GM06990 (cell line): ENCODE data around the gene RET.

Experiments used
- DNase-seq: peaks from one replicate; pipeline ENCODE4 v3.0.0-alpha.2; 2011; ENCODE audit not compliant: insufficient read length; ENCODE audit errors: extremely low read depth
- H3K27me3 ChIP-seq: replicated peaks from 2 replicates; pipeline ENCODE4 v1.6.0; 2011; ENCODE audit warnings: low read length; ENCODE audit not compliant: control insufficient read depth, insufficient read depth
- H3K36me3 ChIP-seq: 2 replicates; pipeline ENCODE4 v1.5.1; 2011; ENCODE audit warnings: low read length; ENCODE audit not compliant: control insufficient read depth, insufficient read depth
- H3K4me3 ChIP-seq: replicated peaks from 2 replicates; pipeline ENCODE4 v1.5.1; 2011; ENCODE audit warnings: low read depth, mild to moderate bottlenecking, control low read depth, low read length
- CTCF ChIP-seq: IDR thresholded peaks from 2 replicates; pipeline ENCODE4 v1.5.1; 2011; ENCODE audit warnings: low read length, control low read depth, mild to moderate bottlenecking, inconsistent platforms; ENCODE audit not compliant: insufficient read depth, poor library complexity, severe bottlenecking

Gene RET

DNA sequence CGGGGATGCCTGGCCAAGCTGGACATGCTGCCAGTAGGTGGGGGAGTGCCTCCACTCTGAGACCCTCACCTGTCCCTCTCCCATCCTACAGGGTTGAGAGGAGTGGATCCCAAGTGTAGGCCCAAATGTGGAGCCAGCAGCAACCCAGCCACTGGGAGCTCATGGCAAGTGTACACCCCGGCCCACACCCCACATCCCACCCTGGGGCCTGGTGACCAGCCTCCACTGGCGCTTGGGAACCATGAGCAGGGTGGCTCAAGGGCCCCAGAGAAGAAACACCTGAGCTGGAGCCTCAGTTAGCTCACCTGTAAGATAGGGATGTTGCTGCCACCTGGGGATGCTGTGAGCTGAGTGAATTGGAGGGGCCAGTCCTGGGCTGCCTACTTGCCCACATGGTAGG lies 10.4 kb upstream of the RET start:
- Histone ChIP-seq H3K4me3 (no peak overlapping the region), H3K36me3 (no peaks in the 10 kb centered on the region), H3K27me3 (no peaks in the 10 kb centered on the region; the same call in 1 of the 2 replicates)
- TF ChIP-seq CTCF = no peak
- no peak for DNase-seq

DNA sequence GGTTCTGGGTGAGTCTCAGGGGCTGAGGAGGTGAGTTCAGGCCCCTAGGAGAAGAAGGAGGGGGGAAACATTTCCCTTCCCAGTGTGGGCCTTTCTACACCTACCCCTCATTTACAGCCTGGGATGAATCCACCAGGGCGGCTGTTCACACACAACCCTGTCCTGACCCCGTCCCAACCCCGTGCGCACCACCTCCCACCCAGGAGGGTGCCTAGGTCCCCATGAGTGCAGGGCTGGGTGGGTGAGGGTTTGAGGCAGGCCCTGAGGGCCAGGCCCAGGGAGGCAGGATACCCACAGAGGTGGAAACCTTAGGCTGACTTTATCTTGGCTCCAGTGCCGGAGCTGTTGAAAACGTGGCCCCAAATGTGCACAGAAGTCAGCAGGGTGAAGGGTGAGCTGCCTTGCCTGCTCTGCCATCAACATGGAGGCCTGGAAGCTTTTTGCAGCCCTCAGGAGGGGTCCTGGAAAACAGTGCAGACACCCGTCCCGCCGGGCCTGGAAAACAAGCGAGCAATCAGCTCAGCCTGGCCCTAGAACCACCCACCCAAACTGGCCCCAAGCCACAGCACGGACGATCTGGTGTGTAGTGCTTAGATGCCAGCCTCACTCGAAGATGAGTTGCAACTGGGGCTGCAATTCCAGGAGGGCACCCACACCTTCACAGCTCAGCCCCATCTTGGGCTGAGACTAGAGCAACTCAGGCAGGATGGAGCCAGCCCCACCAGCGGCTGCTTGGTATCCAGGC lies 9.3 kb upstream of the RET start:
- H3K36me3 ChIP-seq = no peaks in the 10 kb centered on the region
- H3K4me3 ChIP-seq = no peak overlapping the region
- TF ChIP-seq CTCF = no peak
- no peak for DNase-seq
- H3K27me3 ChIP-seq = peaks cover 1% of the 10 kb centered on the region

GRCh38 chr10:43068136-43068395 lies 8.8 kb upstream of the RET start:
- TF ChIP-seq CTCF = no peak
- DNase-seq = no peak
- Histone ChIP-seq H3K36me3 (no peaks in the 10 kb centered on the region), H3K4me3 (no peak overlapping the region), H3K27me3 (peaks cover 1% of the 10 kb centered on the region)

GRCh38 chr10:43068471-43069210 lies 8.2 kb upstream of the RET start:
- no peak for DNase-seq
- no peak for TF ChIP-seq CTCF
- no peaks in the 10 kb centered on the region for H3K36me3 ChIP-seq
- no peak overlapping the region for H3K4me3 ChIP-seq
- peaks cover 1% of the 10 kb centered on the region for H3K27me3 ChIP-seq

GRCh38 chr10:43069211-43069515 lies 7.7 kb upstream of the RET start:
- Histone ChIP-seq H3K36me3 (no peaks in the 10 kb centered on the region), H3K4me3 (no peak overlapping the region), H3K27me3 (peaks cover 1% of the 10 kb centered on the region)
- no peak for DNase-seq
- TF ChIP-seq CTCF = no peak
